ENCODE data around the gene CCDC137. TPM values are rescaled to one million over a fixed set of nuclear protein-coding genes. Genes with fewer than 3 reads are reported as not detected.
A peak's percentile ranks its signal among the peaks of the same experiment; 100 is the strongest.

CCDC137 gene
- total and polyA plus RNA-seq, 2 of the 13 experiments (the other 11 are each of a cell fraction or from before 2014, with no cell fraction given) = 14.6 to 39.1 TPM

DNA sequence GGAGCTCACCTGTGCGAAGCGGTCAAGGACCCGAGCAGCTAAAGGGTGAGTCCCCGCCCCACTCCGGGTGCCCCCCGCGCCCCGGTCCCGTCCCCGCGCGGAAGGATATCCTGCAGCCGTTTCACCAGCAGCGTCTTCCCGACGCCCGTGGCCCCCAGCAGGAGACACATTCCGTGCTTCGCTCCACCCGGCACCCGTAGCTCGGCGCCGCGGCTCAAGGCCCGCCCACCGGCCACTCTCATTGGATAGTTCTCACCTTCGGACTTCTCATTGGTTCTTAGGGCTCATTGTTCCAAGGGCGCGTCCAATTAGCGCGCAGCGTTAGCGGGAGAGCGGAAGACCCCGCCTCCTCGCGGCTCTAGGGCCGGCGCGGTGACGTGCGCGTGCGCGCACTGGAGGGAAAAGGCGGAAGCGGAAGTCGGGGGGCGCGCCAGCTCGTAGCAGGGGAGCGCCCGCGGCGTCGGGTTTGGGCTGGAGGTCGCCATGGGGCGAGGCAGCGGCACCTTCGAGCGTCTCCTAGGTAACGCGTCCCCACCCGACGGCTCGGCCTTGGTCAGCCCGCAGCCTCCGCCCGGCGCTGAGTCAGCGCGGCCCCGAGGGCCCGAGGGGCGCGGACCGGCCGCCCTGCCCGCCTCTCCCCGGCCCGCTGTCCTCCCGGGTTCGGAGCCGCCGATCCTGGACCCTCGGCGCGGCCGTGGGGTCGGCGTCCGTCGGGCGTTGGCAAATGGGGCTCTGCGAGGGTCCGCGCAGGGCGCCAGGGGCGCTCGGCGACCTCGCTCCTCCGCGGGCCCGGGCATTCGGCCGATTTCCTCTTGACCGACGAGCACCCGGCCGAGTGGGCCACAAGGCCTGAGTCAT is 17.3 kb downstream of the CCDC137 start, which contains the start of the genes ARL16 and HGS (continued):
- TF ChIP-seq, protein P1, sequence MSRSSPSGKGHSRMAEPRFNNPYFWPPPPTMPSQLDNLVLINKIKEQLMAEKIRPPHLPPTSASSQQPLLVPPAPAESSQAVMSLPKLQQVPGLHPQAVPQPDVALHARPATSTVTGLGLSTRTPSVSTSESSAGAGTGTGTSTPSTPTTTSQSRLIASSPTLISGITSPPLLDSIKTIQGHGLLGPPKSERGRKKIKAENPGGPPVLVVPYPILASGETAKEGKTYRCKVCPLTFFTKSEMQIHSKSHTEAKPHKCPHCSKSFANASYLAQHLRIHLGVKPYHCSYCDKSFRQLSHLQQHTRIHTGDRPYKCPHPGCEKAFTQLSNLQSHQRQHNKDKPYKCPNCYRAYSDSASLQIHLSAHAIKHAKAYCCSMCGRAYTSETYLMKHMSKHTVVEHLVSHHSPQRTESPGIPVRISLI (CRISPR knock-in tag; IDR thresholded peaks at IDR 0.05; ENCODE audit: borderline replicate concordance) = no peak
- peak; percentile 26; the same call in 1 of the 2 replicates for TF ChIP-seq ZHX2 (IDR thresholded peaks at IDR 0.05; ENCODE audit: low read depth)
- peak; percentile 90; the same call in 1 of the 2 replicates for TF ChIP-seq ZHX2 (CRISPR knock-in tag; IDR thresholded peaks at IDR 0.05; ENCODE audit: borderline replicate concordance)
- TF ChIP-seq ZNF556 (CRISPR knock-in tag; IDR thresholded peaks at IDR 0.05; ENCODE audit: borderline replicate concordance) = 0 out of 2 replicates have a peak, but pooled peaks have one; percentile 48
- TF ChIP-seq ESRRA (CRISPR knock-in tag; IDR thresholded peaks at IDR 0.05; ENCODE audit: low read depth) = 0 out of 2 replicates have a peak, but pooled peaks have one; percentile 38
- TF ChIP-seq PCBP1 (IDR thresholded peaks at IDR 0.05; ENCODE audit: borderline replicate concordance, low read depth, low read length) = peak; percentile 68; the same call in 1 of the 2 replicates
- peak; percentile 80; the same call in 1 of the 2 replicates for TF ChIP-seq HDAC2 (CRISPR knock-in tag; IDR thresholded peaks at IDR 0.05)
- TF ChIP-seq ZSCAN31 (CRISPR knock-in tag; IDR thresholded peaks at IDR 0.05; ENCODE audit: low read depth) = peak; percentile 83; the same call in 1 of the 2 replicates
- TF ChIP-seq, protein P2, sequence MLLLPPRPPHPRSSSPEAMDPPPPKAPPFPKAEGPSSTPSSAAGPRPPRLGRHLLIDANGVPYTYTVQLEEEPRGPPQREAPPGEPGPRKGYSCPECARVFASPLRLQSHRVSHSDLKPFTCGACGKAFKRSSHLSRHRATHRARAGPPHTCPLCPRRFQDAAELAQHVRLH (CRISPR knock-in tag; IDR thresholded peaks at IDR 0.05; ENCODE audit: borderline replicate concordance, low read depth) = peak; percentile 25; the same call in 1 of the 2 replicates
- no peak for TF ChIP-seq HNRNPUL1 (IDR thresholded peaks at IDR 0.05; ENCODE audit: low read depth, low read length)
- peak; percentile 93 for TF ChIP-seq MXD4 (CRISPR knock-in tag; IDR thresholded peaks at IDR 0.05)
- peak; percentile 81; the same call in 1 of the 2 replicates for TF ChIP-seq ZNF772 (CRISPR knock-in tag; IDR thresholded peaks at IDR 0.05)
- 0 out of 2 replicates have a peak, but pooled peaks have one; percentile 24 for TF ChIP-seq ZNF430 (CRISPR knock-in tag; IDR thresholded peaks at IDR 0.05)
- TF ChIP-seq ZNF350 (CRISPR knock-in tag; IDR thresholded peaks at IDR 0.05; ENCODE audit: borderline replicate concordance, low read depth) = peak; percentile 79
- peak; percentile 94; the same call in 1 of the 2 replicates for TF ChIP-seq EED (CRISPR knock-in tag; IDR thresholded peaks at IDR 0.05)
- TF ChIP-seq HNRNPK (IDR thresholded peaks at IDR 0.05; ENCODE audit: low read depth, low read length, poor library complexity, severe bottlenecking) = no peak
- TF ChIP-seq, protein P3, sequence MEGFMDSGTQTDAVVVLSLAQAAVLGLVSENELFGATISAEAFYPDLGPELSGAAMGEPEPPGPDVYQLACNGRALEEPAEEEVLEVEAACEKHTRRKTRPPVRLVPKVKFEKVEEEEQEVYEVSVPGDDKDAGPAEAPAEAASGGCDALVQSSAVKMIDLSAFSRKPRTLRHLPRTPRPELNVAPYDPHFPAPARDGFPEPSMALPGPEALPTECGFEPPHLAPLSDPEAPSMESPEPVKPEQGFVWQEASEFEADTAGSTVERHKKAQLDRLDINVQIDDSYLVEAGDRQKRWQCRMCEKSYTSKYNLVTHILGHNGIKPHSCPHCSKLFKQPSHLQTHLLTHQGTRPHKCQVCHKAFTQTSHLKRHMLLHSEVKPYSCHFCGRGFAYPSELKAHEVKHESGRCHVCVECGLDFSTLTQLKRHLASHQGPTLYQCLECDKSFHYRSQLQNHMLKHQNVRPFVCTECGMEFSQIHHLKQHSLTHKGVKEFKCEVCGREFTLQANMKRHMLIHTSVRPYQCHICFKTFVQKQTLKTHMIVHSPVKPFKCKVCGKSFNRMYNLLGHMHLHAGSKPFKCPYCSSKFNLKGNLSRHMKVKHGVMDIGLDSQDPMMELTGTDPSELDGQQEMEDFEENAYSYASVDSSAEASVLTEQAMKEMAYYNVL (CRISPR knock-in tag; IDR thresholded peaks at IDR 0.05; ENCODE audit: borderline replicate concordance) = peak; percentile 15; the same call in 1 of the 2 replicates
- peak; percentile 84 for TF ChIP-seq ZNF501 (CRISPR knock-in tag; IDR thresholded peaks at IDR 0.05)
- peak; percentile 78 for TF ChIP-seq ISL2 (CRISPR knock-in tag; IDR thresholded peaks at IDR 0.05)
